Panc1 (cell line): ENCODE data around the gene CCDC73.

ENCODE experiments used
- CTCF ChIP-seq: fragments of 450-650 bp; IDR thresholded peaks from 2 replicates; pipeline ENCODE4 v1.5.1; 2017; ENCODE audit warnings: mild to moderate bottlenecking
- POLR2AphosphoS5 ChIP-seq: IDR thresholded peaks from 2 replicates; pipeline ENCODE4 v1.6.1; 2012; ENCODE audit warnings: mild to moderate bottlenecking, low read depth, low read length, moderate library complexity
- SIN3A ChIP-seq: IDR thresholded peaks from 2 replicates; pipeline ENCODE4 v1.6.1; 2012; ENCODE audit warnings: low read depth, mild to moderate bottlenecking, low read length, moderate library complexity, borderline replicate concordance; ENCODE audit not compliant: insufficient read depth
- TCF7L2 ChIP-seq: IDR thresholded peaks from 2 replicates; pipeline ENCODE4 v1.6.1; 2011; ENCODE audit warnings: mild to moderate bottlenecking, low read depth, low read length, inconsistent platforms

GRCh38 chr11:32706985-32707741, 87.3 kb downstream of the CCDC73 start:
- no peak for TF ChIP-seq CTCF
- no peak for TF ChIP-seq SIN3A
- no peak for TF ChIP-seq POLR2AphosphoS5
- no peak for TF ChIP-seq TCF7L2
